GM23248 (cell line): Measurements from ENCODE around the gene GPR83. TPM values are rescaled to one million over a fixed set of nuclear protein-coding genes. Genes with fewer than 3 reads are reported as not detected.
"Not testable (repeated sequence)": the region's sequence is repeated elsewhere in the genome, so short reads cannot be mapped to it uniquely, and the experiment has no call there.

Source experiments
- DNase-seq: peaks from one replicate; pipeline ENCODE4 v3.0.0-alpha.2; 2015
- H2AFZ ChIP-seq: fragments of 200-600 bp; sonication (generic); 2 replicates; pipeline ENCODE4 v1.6.1; 2016; ENCODE audit warnings: antibody characterized with exemption
- H3F3A ChIP-seq: fragments of 200-600 bp; sonication (generic); 2 replicates; pipeline ENCODE4 v1.6.1; 2016; ENCODE audit warnings: mild to moderate bottlenecking, antibody characterized with exemption, mixed run types; ENCODE audit not compliant: insufficient read depth
- H3K27ac ChIP-seq: fragments of 200-600 bp; sonication (generic); 2 replicates; pipeline ENCODE4 v1.5.1; 2016; ENCODE audit warnings: mild to moderate bottlenecking
- H3K27me3 ChIP-seq: fragments of 200-600 bp; sonication (generic); replicated peaks from 2 replicates; pipeline ENCODE4 v1.6.1; 2016; ENCODE audit warnings: mild to moderate bottlenecking; ENCODE audit not compliant: insufficient read depth
- H3K36me3 ChIP-seq: fragments of 200-600 bp; sonication (generic); 2 replicates; pipeline ENCODE4 v1.6.1; 2016; ENCODE audit warnings: low read depth, mild to moderate bottlenecking
- H3K4me1 ChIP-seq: fragments of 200-600 bp; sonication (generic); 2 replicates; pipeline ENCODE4 v1.6.1; 2016; ENCODE audit warnings: mild to moderate bottlenecking; ENCODE audit not compliant: insufficient read depth
- H3K4me2 ChIP-seq: fragments of 200-600 bp; sonication (generic); one replicate; pipeline ENCODE4 v1.6.1; 2016; ENCODE audit warnings: mild to moderate bottlenecking; ENCODE audit not compliant: unreplicated experiment
- H3K4me3 ChIP-seq: fragments of 200-600 bp; sonication (generic); 2 replicates; pipeline ENCODE4 v1.5.1; 2016; ENCODE audit warnings: mild to moderate bottlenecking
- H3K79me2 ChIP-seq: fragments of 200-600 bp; sonication (generic); 2 replicates; pipeline ENCODE4 v1.6.1; 2016; ENCODE audit warnings: mild to moderate bottlenecking; ENCODE audit not compliant: insufficient read depth
- H3K9ac ChIP-seq: fragments of 200-600 bp; sonication (generic); 2 replicates; pipeline ENCODE4 v1.6.1; 2016; ENCODE audit warnings: mild to moderate bottlenecking
- H3K9me2 ChIP-seq: fragments of 200-600 bp; sonication (generic); 2 replicates; pipeline ENCODE4 v1.6.1; 2016; ENCODE audit warnings: mixed run types, mild to moderate bottlenecking, moderate library complexity; ENCODE audit not compliant: insufficient read depth
- H3K9me3 ChIP-seq: fragments of 200-600 bp; sonication (generic); one replicate; pipeline ENCODE4 v1.6.1; 2017; ENCODE audit warnings: low read depth
- H4K20me1 ChIP-seq: fragments of 200-600 bp; sonication (generic); 2 replicates; pipeline ENCODE4 v1.6.0; 2016; ENCODE audit not compliant: insufficient read depth
- EZH2 ChIP-seq: fragments of 200-600 bp; sonication (generic); IDR thresholded peaks from 2 replicates; pipeline ENCODE4 v1.6.1; 2018; ENCODE audit warnings: antibody characterized with exemption, mild to moderate bottlenecking; ENCODE audit not compliant: insufficient read depth, poor library complexity, severe bottlenecking
- EZH2phosphoT487 ChIP-seq: fragments of 200-600 bp; sonication (generic); IDR thresholded peaks from 2 replicates; pipeline ENCODE4 v1.6.1; 2018; ENCODE audit warnings: antibody characterized with exemption, moderate library complexity, mild to moderate bottlenecking, low read depth; ENCODE audit not compliant: insufficient read depth
- WGBS, 2 experiments: methylation state at CpG; one replicate each; pipeline ENCODE4 v1.1.6; 2015 to 2017; ENCODE audit warnings: low lambda C conversion rate in 2 of 2, low coverage in 1 of 2; ENCODE audit errors: missing lambda C conversion rate in 2 of 2; 5-methylcytosine and 5-hydroxymethylcytosine counted together
- in situ Hi-C: fragments of 300-500 bp; cut with MboI; formaldehyde crosslinking; loops from 2 replicates; pipeline ENCODE4 v1.15.0; 2020
- polyA plus RNA-seq: library from polyadenylated mRNA; unstranded; fragments of >200 nt; fragmentation: Nextera tagmentation; extraction: Ambion mirVana; gene quantifications from 2 replicates; pipeline ENCODE4 v1.2.1, GENCODE V29; 2016
- total RNA-seq: library from RNA; depleted of rRNA; stranded (reverse); fragments of >200 nt; shearing (Covaris generic); gene quantifications from 2 replicates; pipeline ENCODE4 v1.2.3, GENCODE V29; 2014

Gene GPR83
- total and polyA plus RNA-seq, 2 experiments from 2014 or later = not detected

- H3K9me3 ChIP-seq = no peaks in the 10 kb centered on the region
- H3K27me3 ChIP-seq = peaks cover 36% of the 10 kb centered on the region
- no peak overlapping the region for H2AFZ ChIP-seq
- no peaks in the 10 kb centered on the region for H4K20me1 ChIP-seq
- H3K9ac ChIP-seq = no peak overlapping the region
- no peak overlapping the region for H3K4me3 ChIP-seq
- no peak for DNase-seq
- no peaks in the 10 kb centered on the region for H3K4me1 ChIP-seq
- no peak overlapping the region for H3K27ac ChIP-seq
- H3K79me2 ChIP-seq = no peaks in the 10 kb centered on the region
- no peaks in the 10 kb centered on the region for H3F3A ChIP-seq
- in situ Hi-C loops = no loop called here
- no peak for TF ChIP-seq EZH2
- TF ChIP-seq EZH2phosphoT487 = no peak
- H3K4me2 ChIP-seq = no peak overlapping the region
- 38 to 50% methylated on average over 4 of the region's 4 CpGs for WGBS, 2 experiments
- no peaks in the 10 kb centered on the region for H3K9me2 ChIP-seq
- no peaks in the 10 kb centered on the region for H3K36me3 ChIP-seq
Observed at GRCh38 chr11:94400050-94400449, 1.2 kb downstream of the GPR83 start.

DNA sequence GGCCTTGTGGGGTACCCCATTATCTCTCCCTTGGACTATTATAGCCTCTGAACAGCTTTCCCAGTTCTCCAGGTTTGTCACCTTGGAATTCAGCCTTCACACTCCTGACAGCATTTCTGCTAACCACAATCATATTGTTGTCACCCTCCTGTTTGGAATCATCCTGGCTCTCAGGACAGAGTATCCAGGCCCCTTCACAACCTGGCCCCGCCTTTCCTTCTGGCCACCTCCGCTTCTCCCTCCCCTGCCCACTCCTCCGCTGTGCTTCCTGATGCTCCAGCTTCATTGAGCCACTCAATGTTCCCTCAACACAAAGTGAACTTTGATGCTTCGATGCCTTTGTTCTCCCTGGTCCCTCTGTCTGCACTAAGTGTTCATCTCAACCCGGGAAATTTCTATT lies 3.1 kb downstream of the GPR83 start:
- H3K9me2 ChIP-seq = no peaks in the 10 kb centered on the region
- no peaks in the 10 kb centered on the region for H3K4me1 ChIP-seq
- no peak overlapping the region for H3K4me2 ChIP-seq
- H3K4me3 ChIP-seq = no peak overlapping the region
- no peaks in the 10 kb centered on the region for H3K36me3 ChIP-seq
- in situ Hi-C loops = no loop called here
- no peaks in the 10 kb centered on the region for H3K79me2 ChIP-seq
- no peaks in the 10 kb centered on the region for H3F3A ChIP-seq
- peaks cover 36% of the 10 kb centered on the region for H3K27me3 ChIP-seq
- DNase-seq = no peak
- no peak overlapping the region for H3K27ac ChIP-seq
- 58 to 62% methylated on average over 5 of the region's 5 CpGs for WGBS, 2 experiments
- H3K9ac ChIP-seq = no peak overlapping the region
- H4K20me1 ChIP-seq = no peaks in the 10 kb centered on the region
- no peaks in the 10 kb centered on the region for H3K9me3 ChIP-seq
- no peak for TF ChIP-seq EZH2phosphoT487
- TF ChIP-seq EZH2 = no peak
- H2AFZ ChIP-seq = no peak overlapping the region

GRCh38 chr11:94396282-94396681 lies 4.9 kb downstream of the GPR83 start:
- H3K79me2 ChIP-seq = no peaks in the 10 kb centered on the region
- in situ Hi-C loops = no loop called here
- whole genome bisulfite sequencing, 2 experiments = 52 to 70% methylated on average over 5 of the region's 5 CpGs
- no peaks in the 10 kb centered on the region for H3K9me3 ChIP-seq
- no peak overlapping the region for H3K4me3 ChIP-seq
- no peak overlapping the region for H3K9ac ChIP-seq
- H4K20me1 ChIP-seq = no peaks in the 10 kb centered on the region
- no peaks in the 10 kb centered on the region for H3K36me3 ChIP-seq
- H3K27me3 ChIP-seq = peaks cover 29% of the 10 kb centered on the region
- H2AFZ ChIP-seq = no peak overlapping the region
- H3K4me2 ChIP-seq = no peak overlapping the region
- H3F3A ChIP-seq = no peaks in the 10 kb centered on the region
- DNase-seq = no peak
- no peaks in the 10 kb centered on the region for H3K4me1 ChIP-seq
- TF ChIP-seq EZH2 (no peak), EZH2phosphoT487 (no peak)
- H3K27ac ChIP-seq = no peak overlapping the region
- no peaks in the 10 kb centered on the region for H3K9me2 ChIP-seq

GRCh38 chr11:94391937-94392336 lies 9.3 kb downstream of the GPR83 start:
- H3K36me3 ChIP-seq, H3K4me2 ChIP-seq, H3K79me2 ChIP-seq, H3K27ac ChIP-seq, in situ Hi-C loops, H3K9me3 ChIP-seq, H3F3A ChIP-seq, H3K27me3 ChIP-seq, H3K9ac ChIP-seq, H3K4me1 ChIP-seq, H3K4me3 ChIP-seq, H2AFZ ChIP-seq, DNase-seq, H3K9me2 ChIP-seq, H4K20me1 ChIP-seq: not testable (repeated sequence)
- whole genome bisulfite sequencing, 2 experiments = 68 to 79% methylated on average over 4 of the region's 4 CpGs

GRCh38 chr11:94379613-94380012 lies 21.6 kb downstream of the GPR83 start:
- 5 to 7% methylated on average over 5 of the region's 5 CpGs for WGBS, 2 experiments
- Histone ChIP-seq H3K27me3 (no peaks in the 10 kb centered on the region; the same call in 1 of the 2 replicates), H3K9me3 (no peaks in the 10 kb centered on the region), H3K27ac (no peak overlapping the region), H3K9me2 (no peaks in the 10 kb centered on the region), H3K4me2 (no peak overlapping the region), H4K20me1 (no peaks in the 10 kb centered on the region), H2AFZ (no peak overlapping the region), H3K4me1 (no peaks in the 10 kb centered on the region), H3K9ac (no peak overlapping the region), H3K36me3 (no peaks in the 10 kb centered on the region), H3K4me3 (no peak overlapping the region), H3K79me2 (no peaks in the 10 kb centered on the region), H3F3A (no peaks in the 10 kb centered on the region)
- no peak for TF ChIP-seq EZH2
- TF ChIP-seq EZH2phosphoT487 = no peak
- no peak for DNase-seq
- in situ Hi-C loops = no loop called here
